22Rv1 (cell line): ENCODE measurements around the gene TNNI3K.

Experiments
- ZFX ChIP-seq: fragments of 450-650 bp; IDR thresholded peaks from 2 replicates; pipeline ENCODE4 v1.6.1; 2017; ENCODE audit warnings: antibody characterized with exemption, borderline replicate concordance
- TF ChIP-seq, protein P1 (sequence below): fragments of 450-650 bp; IDR thresholded peaks from 2 replicates; pipeline ENCODE4 v1.5.1; 2017; ENCODE audit warnings: mild to moderate bottlenecking

DNA sequence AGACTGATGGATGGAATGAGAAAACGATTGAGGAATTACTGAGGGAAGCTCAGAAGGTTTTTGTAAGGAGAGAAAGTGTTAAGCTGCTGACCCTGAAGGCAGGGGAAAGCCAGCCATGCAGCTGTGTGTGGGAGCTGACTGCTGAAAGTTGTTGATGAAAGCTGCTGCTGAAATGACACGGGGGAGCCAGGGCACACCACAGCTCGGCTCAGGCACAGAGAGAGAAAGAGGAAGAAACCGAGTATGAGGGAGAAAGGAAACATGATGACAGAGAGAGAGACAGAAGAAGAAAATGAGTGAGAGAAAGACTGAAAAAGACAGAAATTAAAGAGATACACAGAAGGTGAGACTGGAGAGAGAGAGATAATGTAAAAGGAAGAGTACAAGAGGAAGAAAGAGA is 161.7 kb downstream of the TNNI3K start:
- TF ChIP-seq, protein P1, sequence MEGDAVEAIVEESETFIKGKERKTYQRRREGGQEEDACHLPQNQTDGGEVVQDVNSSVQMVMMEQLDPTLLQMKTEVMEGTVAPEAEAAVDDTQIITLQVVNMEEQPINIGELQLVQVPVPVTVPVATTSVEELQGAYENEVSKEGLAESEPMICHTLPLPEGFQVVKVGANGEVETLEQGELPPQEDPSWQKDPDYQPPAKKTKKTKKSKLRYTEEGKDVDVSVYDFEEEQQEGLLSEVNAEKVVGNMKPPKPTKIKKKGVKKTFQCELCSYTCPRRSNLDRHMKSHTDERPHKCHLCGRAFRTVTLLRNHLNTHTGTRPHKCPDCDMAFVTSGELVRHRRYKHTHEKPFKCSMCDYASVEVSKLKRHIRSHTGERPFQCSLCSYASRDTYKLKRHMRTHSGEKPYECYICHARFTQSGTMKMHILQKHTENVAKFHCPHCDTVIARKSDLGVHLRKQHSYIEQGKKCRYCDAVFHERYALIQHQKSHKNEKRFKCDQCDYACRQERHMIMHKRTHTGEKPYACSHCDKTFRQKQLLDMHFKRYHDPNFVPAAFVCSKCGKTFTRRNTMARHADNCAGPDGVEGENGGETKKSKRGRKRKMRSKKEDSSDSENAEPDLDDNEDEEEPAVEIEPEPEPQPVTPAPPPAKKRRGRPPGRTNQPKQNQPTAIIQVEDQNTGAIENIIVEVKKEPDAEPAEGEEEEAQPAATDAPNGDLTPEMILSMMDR = no peak
- TF ChIP-seq ZFX = no peak
